ENCODE measurements around the gene TENT5A.
A peak's percentile ranks its signal among the peaks of the same experiment; 100 is the strongest.

TENT5A gene

DNA sequence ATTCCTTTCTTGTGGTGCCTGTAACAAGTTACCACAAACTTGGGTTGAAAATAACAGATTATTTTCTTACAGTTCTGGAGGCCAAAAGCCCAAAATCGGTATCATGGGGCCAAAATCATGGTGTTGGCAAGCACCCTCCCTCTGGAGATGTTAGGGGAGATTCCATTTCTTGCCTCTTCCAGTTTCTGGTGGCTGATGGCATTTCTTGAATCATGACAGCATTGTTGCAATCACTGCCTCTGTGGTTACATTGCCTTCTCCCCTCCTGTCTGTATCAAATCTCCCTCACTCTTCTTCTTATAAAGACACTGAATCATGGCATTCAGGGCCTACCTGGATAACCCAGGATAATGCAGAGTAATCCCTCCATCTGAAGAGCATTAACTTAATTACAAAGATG lies 17.9 kb upstream of the TENT5A start:
- DNase-seq: no peak

DNA sequence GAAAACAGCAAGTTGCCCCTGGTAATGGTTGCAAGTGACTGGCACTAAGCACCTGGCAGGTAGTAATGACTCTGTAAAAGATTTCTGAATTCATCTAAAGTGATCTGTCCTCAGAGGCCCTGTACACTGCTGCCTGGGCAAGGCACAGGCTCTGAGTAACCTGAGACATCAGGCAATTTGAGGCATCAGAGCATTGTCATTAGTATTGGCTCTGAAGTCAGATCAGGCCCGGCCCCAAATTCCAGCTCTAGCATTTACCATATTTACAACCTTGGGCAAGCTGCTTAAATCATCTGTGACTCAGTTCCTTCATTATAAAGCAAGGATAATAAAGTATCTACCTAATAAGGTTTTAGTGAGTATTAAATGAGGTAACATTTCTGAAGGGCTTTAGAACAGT lies 17.3 kb upstream of the TENT5A start:
- no peak for DNase-seq

DNA sequence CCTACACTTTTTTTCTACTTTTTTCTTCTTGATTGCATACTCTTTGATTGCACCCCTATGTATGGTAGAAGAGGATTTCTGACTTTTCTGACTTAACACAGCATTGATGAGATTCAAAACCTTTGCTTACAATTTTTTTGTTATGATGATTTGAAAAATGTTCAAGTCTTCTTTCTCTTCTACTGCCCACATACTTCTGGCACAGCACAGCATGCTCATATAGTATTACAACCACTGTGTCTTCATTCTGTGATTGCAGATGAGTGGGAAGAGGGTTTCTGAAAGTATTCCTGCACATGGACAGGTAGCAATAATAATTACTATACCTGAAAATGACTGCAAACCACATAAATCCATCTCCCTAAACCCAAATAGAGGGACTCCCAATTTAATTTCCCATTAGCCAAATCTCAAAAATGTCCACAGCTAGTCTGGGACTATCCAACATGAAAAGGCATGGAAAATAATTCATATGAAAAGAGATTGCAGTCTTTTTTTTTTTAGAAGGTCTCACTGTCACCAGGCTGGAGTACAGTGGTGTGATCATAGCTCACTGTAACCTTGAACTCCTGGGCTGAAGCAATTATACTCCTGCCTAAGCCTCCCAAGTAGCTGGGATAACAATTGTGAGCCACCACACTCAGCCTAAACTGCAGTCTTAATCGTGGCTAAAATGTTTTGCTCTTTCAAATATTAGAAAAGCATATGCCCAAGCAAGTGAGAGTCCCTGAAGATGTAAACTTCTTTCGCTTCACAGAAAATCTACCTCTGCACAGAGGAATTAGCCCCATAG lies 15.9 kb upstream of the TENT5A start:
- DNase-seq: no peak

DNA sequence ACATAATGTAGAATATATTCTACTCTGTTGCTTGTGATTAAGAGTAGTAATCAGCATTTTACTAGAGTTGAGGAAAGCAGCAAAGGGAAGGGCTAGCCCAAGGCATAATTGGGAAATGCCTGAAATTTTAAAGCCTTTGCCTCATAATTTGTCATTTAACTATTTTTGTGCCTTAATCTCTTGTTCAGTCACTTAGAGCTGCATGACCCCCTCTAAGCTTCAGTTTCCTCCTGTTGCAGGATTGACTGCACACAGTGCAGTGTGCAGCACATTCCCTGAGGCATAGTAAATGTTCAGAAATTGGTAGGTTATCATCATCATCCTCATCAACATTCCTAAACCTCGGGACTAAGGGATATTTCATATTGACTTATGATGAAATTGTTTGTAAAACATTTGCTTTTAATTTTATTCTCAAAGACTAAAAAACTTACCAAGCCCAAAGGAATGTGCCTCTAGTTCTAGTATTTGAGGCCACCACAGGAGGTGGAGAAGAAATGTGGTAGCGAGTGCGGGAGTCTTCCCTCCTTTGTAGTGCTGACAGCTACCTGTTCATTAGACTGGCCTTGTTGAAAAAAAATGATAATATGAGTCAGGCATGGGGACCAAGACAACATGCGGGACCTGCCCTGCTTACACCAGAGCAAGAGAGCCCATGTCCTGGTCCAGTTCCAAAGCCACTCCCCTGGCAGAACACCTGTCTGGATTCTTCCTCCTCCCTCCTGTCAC lies 14.8 kb upstream of the TENT5A start:
- DNase-seq: no peak

DNA sequence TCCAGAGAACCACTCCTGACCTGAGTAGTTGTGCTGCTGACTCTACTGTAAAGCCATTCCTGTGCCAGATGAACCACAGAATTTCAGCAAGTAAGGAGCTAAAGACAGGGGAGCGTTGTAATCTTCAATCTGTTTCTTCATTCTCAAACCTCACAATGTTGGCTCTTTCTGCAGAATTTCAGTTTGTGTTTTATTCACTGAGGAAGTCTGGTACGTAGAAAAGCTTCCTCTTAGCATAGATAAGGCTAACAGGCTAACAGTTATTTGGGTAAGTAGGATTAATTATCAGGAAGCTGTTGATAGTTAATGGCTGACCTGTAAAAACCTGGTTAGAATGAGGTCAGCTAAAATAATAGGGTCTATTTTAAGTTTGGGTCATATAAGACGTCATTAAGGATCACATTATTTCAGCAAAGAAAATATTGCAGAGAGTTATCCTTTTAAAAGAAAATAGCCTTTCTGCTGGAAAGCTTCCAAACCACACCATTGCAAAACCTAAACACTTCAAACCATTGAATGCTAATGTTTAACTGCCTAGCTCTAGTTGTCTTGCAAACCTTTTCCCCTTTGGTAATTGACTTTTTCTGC lies 14.1 kb upstream of the TENT5A start:
- no peak for DNase-seq

DNA sequence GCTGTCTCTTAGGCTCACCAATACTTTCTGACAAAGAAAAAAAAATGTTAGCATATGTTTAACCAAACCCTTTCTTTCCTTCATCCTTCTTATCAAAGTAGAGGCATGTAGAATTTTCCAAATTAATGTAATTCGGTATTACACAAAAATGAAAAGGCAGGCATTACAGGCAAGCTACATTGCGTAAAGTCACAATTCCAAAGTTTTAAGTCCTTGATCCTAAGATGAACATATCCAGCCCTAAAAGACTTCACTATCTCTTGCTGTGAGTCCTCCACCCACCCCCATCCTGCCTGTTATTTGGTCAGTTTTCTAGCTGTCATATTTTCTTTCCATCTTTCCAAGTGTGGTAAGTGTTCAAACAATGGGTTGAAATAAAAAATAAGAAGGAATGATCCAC lies 12.1 kb upstream of the TENT5A start:
- DNase-seq: no peak

DNA sequence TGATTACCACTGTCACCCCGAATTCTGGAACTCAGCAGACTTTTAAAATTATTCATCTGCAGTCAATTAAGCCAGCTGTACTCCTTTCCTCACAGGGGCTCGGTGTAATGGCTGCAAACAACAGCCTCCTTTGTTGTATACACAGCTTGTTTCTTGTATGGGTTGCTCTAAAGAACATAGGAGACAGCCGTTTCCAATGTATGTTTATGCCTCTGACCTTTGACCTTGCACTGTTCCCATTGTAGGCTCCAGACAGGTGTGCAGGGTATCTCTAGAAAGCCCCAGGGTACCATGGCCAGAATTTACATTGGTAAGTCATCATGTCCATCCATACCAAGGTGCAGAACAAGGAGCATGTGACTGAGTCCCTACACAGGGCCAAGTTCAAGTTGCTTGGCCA lies 11.5 kb upstream of the TENT5A start:
- no peak for DNase-seq

DNA sequence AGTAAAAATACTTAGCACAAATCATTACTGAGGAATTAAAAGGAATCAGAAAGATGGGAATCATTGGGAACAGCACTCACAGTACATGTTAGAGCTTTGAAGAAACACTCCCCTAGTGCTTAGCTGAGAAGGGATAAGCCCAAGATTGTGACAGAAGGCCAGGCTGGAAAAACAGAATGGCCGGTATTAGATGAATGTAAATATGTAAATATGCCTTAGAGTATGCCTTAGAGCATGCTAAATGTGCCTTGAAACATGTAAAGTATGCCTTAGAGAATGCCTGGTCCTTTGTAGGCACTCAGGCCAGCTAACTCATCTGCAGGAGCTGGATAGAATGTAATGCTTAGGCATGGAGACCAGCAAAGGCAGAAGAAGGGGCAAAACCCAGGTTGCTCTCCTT lies 10.6 kb upstream of the TENT5A start:
- DNase-seq: no peak

DNA sequence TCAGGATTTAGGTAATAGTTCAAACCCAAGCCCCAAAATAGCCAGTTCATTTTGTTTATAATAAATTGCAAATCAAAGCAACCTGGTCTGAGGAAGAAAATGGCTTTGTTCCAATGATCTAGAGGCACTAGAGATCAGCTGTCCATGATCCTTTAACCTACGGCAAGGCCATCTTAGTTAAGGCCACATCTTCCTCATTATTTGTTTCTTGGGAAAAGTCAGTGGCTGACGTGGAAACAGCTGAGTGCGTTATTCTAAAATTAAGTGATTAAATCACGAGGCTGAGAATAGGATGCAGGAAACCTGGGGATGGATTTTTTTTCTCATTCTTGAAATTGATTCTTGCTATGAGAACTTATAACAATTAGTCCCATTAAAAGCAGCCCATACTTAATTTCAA lies 10.1 kb upstream of the TENT5A start:
- no peak for DNase-seq

DNA sequence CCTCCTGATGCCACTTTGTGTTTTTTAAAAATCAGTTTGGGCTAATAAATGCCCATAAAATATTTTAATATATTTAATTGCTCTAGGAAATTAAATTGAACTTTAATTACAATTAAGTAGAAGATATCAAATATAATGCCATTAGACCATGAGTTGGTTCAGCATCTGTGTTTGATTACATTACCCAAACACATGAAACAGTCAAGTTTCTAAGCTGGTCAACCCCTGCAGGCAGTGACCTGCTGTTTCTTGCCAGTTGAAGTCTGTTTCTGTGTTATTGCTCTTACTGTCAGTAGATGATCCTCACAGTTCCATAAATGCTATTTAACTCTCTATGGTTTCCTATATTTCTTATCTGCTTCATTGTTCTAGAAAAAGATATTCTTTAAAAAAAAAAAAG lies 9.7 kb upstream of the TENT5A start:
- DNase-seq: no peak

DNA sequence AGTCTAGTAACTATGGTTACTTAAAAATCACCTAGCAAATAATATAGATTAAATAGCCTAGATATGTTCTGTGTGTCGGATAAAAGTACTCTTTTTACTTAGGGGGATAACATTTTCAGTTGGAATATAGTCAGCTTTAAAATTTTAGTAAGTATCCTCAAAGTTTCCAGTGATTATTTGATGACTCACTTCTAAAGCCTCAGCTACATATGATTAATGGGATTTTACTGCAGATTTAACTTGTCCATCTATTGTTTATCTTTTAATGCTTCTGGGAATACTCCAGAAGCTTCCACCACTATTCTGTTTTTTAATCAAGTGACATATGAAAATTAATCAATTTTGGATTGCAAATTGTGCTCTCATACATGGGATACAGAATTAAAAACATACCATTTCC lies 8.7 kb upstream of the TENT5A start:
- DNase-seq: no peak

DNA sequence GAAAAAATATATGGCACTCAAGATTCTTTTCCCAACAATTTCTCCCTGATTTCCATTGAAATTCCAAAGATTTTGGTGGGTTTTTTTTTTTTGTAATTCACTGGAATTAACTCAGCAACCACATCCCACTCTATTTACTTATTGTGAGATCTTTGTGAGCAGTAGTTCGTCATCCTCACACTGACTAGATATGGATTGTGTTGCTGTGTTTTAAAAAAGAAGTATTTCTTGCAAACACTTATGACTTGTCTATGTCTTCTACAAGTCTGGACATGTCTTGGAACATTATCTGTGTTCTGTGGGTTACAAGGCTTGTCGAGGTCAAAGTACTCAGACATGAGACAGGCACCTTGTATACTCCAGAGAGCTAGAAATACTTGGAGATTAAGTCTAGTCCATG lies 7.3 kb upstream of the TENT5A start:
- no peak for DNase-seq

DNA sequence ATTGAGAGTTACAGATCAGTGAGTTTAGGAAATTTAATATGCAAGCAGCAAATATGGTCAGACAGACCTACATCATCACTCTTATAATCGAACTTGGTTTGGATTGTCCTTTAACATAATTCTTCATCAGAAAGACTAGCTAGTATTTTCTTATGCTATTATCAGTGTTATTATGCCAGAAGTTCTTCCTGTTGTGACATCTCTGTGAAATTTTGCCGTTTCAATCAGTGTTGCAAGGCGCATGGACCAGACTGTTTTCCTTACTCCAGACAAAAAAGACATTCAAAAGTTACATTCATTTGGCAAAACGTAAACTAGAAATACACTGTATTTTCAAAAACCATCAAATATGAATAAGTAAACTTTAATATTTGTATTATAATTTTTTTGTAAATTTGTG lies 5.7 kb upstream of the TENT5A start:
- no peak for DNase-seq

DNA sequence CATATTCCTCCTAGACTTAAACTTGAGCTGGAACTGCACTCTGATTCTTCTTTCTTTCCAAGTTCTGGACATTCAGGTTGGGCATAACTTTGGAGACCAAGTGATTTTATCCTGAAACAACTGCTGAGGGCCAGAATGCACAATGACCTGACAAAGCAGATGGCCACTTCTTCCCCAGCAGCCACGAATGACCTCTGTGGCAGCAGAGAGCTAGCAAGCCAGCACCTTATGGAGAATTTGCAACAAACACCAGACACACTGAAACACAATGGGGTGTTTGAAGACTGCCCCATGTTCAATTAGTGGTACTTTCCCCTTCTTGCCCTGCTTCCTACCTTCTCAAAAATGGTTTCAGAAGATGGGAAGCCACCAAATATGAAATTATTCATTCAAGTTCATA lies 4.2 kb upstream of the TENT5A start:
- DNase-seq: no peak

DNA sequence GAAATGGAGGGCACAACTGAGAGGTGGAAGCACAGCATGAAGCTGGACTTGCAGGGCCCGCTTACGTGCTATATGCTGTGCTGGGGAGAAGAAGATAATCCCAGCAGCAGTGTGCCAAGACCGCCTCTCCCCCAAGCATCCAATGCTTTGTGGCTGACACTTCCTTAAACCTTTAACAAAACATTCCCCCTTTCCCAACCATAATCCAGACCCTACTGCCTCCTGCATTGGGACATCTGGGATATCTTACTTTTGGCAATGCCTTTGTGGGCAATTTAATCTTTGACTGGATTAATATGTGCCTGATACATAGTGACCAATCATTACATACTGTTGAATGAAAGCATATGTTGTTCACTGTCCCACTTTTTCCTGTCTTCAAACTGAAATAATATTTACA lies 3.1 kb upstream of the TENT5A start:
- DNase-seq: no peak

DNA sequence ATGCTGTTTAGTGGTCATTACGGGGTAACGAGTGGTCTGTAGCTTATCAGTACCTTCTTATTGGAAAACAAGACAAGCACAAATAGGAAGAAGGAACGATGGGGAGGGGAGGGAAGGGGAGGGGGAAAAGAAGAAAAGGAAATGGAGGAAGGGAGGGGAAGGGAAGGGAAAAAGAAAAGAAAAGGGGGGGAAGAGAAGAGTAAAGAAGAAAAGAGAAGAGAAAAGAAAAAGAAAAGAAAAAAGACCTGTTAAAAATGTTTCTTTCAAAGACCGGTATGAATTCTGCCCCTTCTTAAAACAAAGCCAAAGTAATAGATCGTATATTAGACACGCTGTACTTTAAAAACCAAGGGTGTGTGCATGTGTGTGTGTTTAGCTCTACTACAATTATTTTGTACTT lies 2.4 kb upstream of the TENT5A start:
- no peak for DNase-seq

DNA sequence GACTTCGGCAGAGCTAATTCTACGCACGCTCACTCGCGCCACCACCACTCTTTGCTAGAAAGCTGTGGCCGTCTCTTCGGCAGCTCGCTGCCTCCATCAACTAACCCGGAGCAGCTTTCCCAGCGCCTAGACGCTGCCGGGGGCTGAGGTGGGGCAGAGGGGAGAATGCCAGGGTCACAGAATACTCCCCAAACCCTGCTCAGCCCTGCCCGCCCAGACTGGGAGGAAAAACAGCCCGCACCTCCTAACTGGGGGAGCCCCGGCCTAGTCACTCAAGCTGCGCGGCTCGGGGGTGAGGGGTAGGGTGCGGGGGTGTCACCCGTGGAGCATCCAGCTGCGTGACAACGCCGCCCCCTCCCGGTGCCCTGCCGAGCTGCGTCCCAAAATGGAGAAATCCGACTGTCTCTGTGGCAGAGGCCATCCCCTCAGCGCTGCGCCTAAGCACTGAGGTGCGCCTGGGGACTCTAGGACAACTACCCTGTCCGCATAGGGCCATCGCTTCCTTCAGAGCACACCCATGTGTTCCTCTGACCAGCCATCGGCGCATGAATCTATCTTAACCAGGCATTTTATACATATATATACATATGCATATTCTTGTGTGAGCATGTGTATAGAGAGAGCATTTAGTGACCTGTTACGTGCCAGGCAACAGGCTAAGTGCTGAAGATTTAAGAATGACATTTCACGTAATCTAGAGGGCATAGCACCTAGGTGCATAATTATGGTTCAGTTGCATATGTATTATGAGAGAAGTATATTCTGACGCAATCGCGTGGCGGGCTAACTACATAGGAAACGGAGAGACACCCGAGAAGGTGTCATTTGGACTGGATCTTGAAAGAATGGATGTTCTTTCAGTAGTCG lies 1.5 kb upstream of the TENT5A start:
- DNase-seq: peak; percentile 84

DNA sequence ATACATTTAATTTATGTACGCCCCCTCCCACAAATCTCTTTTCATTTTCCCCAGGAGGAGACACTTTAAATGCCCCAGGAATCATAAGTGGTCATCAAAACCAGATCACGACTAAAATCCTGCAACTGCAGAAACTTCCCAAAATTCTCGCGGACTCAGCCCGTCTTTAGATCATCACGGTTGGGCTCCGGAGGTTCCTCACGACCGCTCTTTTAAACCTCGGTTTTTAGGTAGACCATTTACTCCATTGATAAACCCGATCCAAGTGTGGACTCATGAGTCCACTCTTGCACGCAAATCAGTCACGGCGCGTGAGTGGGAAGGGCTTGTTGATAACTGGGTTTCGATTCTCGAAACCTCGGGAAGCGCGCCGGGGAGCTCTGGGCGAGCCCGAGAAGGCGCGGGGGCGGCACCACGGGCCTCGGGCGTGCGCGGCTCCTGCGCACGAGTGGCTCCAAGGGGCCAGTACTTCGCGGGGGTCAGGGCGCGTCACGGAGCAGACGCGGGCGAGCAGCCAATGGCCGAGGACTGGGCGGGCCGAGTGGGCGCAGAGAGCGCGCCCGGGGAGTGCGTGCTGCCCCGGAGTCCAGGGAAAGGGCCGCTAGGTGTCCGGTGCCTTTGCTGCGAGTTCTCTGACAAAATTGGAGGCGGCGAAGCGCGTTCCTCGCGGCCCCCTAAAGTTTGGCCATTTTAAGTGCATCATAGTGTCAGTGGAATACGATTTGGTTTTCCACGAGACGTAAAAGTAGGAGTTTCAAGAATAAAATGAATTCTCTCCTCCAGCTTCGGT lies 635 bp upstream of the TENT5A start:
- peak; percentile 72 for DNase-seq

DNA sequence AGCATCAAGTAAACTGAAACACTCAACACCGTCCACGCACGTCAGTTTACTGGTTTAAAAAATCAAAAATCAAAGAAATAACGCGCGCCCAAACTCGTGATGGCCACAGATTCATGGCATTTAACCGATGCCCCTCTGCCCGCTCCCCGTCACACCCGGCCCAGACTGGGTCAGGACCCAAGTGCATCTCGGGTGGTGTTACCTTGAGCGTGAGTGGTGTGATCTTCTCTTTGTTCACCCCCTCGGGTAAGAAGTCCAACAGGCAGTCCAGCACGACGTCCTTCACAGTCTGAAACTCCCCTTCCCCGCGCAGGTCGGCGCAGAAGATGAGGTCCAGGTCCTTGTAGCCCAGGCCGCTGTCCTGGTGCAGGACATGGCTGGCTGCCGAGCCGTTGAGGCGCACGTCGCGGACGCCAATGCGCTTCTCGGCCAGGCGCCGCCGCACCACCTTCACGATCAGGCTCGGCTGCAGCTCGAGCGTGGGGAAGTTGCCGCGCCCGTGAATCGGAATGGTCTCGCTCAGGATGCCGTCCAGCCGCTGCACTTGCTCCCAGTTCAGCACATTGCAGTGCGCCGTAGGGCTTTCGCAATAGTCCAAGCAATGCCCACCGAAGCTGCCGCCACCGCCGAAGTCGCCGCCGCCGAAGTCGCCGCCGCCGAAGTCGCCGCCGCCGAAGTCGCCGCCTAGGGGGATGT lies 945 bp downstream of the TENT5A start:
- DNase-seq: peak; percentile 54

DNA sequence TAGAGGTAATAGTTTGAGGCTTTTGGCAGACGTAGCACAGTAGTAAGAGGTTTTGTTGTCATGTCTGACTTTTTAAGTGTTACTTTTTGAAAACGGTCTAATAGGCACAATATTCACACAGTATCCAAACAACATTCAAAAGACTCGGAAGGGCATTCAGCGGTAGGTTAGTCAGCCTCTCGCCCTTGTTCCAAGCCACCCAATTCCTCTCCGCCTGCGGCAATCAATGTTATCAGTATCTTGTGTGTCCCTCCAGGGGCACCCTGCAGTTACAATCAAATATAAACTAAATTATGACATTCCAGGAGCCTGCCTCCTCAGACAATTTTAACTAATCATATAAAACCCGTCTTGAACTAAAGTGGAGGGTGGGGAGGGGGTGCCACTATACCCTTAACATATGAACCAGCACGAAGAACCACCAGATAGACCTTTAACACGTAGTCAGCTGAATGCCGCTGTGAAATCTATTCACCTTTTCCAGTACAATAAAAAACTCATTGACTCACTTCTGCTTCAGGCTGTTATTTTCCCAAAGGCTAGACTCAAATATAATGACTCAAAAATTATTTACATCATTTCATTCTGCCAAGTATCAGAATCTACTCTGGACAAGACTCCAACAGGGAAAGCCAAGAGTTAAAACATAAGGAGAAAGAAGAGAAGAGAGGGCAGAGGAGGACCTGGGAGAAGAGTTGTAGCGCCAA lies 1.6 kb downstream of the TENT5A start:
- DNase-seq: no peak

DNA sequence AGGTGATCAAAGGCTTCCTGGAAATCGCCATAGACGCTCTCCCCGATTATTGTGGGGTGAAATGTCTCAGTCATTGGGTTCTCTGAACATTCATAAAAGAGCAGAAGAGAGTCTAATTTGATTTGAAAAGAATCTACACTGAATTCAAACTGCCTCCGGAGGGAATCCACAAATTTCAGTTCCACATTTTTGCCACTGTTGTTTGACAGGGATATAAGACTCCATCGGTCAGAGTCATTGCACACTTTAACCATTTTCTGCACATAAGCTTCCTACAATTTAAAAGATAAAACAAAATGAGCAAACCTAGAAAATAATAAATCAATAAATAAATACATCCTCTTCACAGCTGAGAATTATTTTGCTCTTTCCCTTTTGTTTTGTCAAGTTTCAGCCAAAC lies 2.3 kb downstream of the TENT5A start:
- no peak for DNase-seq

All from activated CD4-positive, CD25-positive, alpha-beta regulatory T cell treated with anti-CD3 and anti-CD28 coated beads, Interleukin-2, amount 50 U/mL, for 72 hours (primary cell).